ENCODE results near the gene TPM1. TPM values are rescaled to one million over a fixed set of nuclear protein-coding genes. Genes with fewer than 3 reads are reported as not detected.
A peak's percentile ranks its signal among the peaks of the same experiment; 100 is the strongest.

TPM1 gene
- total and polyA plus RNA-seq, 2 of the 4 experiments (the other 2 are of a cell fraction) = 661 to 1,623 TPM

- H3K9me1 ChIP-seq (ENCODE audit: insufficient read depth, low read length) = no peaks in the 10 kb centered on the region; the same call in 1 of the 2 replicates
- H2BK120ac ChIP-seq (ENCODE audit: low read depth, low read length) = peak overlapping the region; percentile 82
- peak overlapping the region; percentile 81; the same call in 1 of the 2 replicates for H3K27ac ChIP-seq (ENCODE audit: insufficient read depth, low read length)
- peak overlapping the region; percentile 1; the same call in 1 of the 2 replicates for H2BK20ac ChIP-seq (ENCODE audit: low read depth, low read length)
- ATAC-seq (ENCODE audit: low read depth) = no peak
- peak overlapping the region; percentile 79 for H4K91ac ChIP-seq (ENCODE audit: insufficient read depth, low read depth, low read length)
- no peak overlapping the region for H2AFZ ChIP-seq (replicated peaks; ENCODE audit: low read length, poor library complexity)
- no peaks in the 10 kb centered on the region for H3K9me3 ChIP-seq (ENCODE audit: control insufficient read depth, insufficient read depth, low read length)
- no peak for TF ChIP-seq POLR2A (IDR thresholded peaks at IDR 0.05; ENCODE audit: low read depth, low read length)
- TF ChIP-seq CEBPB (IDR thresholded peaks at IDR 0.05; ENCODE audit: low read depth, low read length) = no peak
- TF ChIP-seq MAFK (IDR thresholded peaks at IDR 0.05; ENCODE audit: low read depth, low read length) = no peak
- TF ChIP-seq CHD1 (IDR thresholded peaks at IDR 0.05; ENCODE audit: low read depth, low read length) = no peak
- TF ChIP-seq USF2 (IDR thresholded peaks at IDR 0.05; ENCODE audit: low read depth, low read length) = no peak
- TF ChIP-seq FOS (IDR thresholded peaks at IDR 0.05; ENCODE audit: low read depth, low read length) = no peak
- no peak for TF ChIP-seq SMC3 (IDR thresholded peaks at IDR 0.05; ENCODE audit: low read depth, low read length)
- no peak for TF ChIP-seq NFE2L2 (IDR thresholded peaks at IDR 0.05; ENCODE audit: low read depth, low read length)
- TF ChIP-seq, protein P1, sequence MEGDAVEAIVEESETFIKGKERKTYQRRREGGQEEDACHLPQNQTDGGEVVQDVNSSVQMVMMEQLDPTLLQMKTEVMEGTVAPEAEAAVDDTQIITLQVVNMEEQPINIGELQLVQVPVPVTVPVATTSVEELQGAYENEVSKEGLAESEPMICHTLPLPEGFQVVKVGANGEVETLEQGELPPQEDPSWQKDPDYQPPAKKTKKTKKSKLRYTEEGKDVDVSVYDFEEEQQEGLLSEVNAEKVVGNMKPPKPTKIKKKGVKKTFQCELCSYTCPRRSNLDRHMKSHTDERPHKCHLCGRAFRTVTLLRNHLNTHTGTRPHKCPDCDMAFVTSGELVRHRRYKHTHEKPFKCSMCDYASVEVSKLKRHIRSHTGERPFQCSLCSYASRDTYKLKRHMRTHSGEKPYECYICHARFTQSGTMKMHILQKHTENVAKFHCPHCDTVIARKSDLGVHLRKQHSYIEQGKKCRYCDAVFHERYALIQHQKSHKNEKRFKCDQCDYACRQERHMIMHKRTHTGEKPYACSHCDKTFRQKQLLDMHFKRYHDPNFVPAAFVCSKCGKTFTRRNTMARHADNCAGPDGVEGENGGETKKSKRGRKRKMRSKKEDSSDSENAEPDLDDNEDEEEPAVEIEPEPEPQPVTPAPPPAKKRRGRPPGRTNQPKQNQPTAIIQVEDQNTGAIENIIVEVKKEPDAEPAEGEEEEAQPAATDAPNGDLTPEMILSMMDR (conservative IDR thresholded peaks at IDR 0.05; ENCODE audit: low read depth, low read length) = no peak
- no peak for TF ChIP-seq MXI1 (IDR thresholded peaks at IDR 0.05; ENCODE audit: borderline replicate concordance, low read depth, low read length)
- no peak for TF ChIP-seq RCOR1 (IDR thresholded peaks at IDR 0.05; ENCODE audit: insufficient replicate concordance, low read length)
- no peak for TF ChIP-seq RAD21 (IDR thresholded peaks at IDR 0.05; ENCODE audit: low read length)
- TF ChIP-seq BHLHE40 (IDR thresholded peaks at IDR 0.05; ENCODE audit: low read depth, low read length) = no peak
- TF ChIP-seq RFX5 (IDR thresholded peaks at IDR 0.05; ENCODE audit: low read depth, low read length) = no peak
- peak overlapping the region; percentile 85 for H3K4me2 ChIP-seq (ENCODE audit: low read depth, low read length)
- no peaks in the 10 kb centered on the region for H3K27me3 ChIP-seq (ENCODE audit: control insufficient read depth, insufficient read depth, low read length)
- H4K8ac ChIP-seq (ENCODE audit: low read depth in 2 of 2, low read length in 2 of 2) = peak overlapping the region; percentile 17 to 84; a peak in 3 of 4 replicates
- peak overlapping the region; percentile 37 for H4K5ac ChIP-seq (ENCODE audit: low read depth, low read length)
- peak overlapping the region; percentile 96 for H3K9ac ChIP-seq (ENCODE audit: low read depth, low read length)
- H2BK5ac ChIP-seq (ENCODE audit: low read depth, low read length, poor library complexity, severe bottlenecking) = peak overlapping the region; percentile 82
- dilution Hi-C loops (cut with HindIII; ENCODE audit: low sequenced_read_pairs, unreplicated experiment) = no loop called here
- peaks cover 71% of the 10 kb centered on the region for H4K20me1 ChIP-seq (ENCODE audit: insufficient read depth, low read length)
- peak overlapping the region; percentile 95 for H3K14ac ChIP-seq (replicated peaks; ENCODE audit: low read depth, low read length)
- H3K23ac ChIP-seq (ENCODE audit: low read depth, low read length) = peak overlapping the region; percentile 83
- peak overlapping the region; percentile 45; the same call in 1 of the 2 replicates for H2AK5ac ChIP-seq (ENCODE audit: low read depth, low read length)
- peak overlapping the region; percentile 84 for H3K4me3 ChIP-seq (ENCODE audit: insufficient read depth, low read depth, low read length)
- H3K18ac ChIP-seq (ENCODE audit: low read depth, low read length) = peak overlapping the region; percentile 85
- CTCF ChIA-PET = interaction anchor here (1.0 to 1.1 kb wide), 3 partner anchors 112 to 263 kb away, joined by 3 to 4 read pairs (median 3); no protein-coding TSS in a partner anchor
- 0% methylated on average over 1 of the region's 3 CpGs; no CpG with 5 or more reads in 1 of the 2 experiments for WGBS, 2 experiments (ENCODE audit: extremely low coverage in 2 of 2, insufficient read length in 1 of 2)
- peak overlapping the region; percentile 95 for H3K4ac ChIP-seq (ENCODE audit: low read depth, low read length)
- in situ Hi-C loops (cut with MboI; ENCODE audit: low sequenced_read_pairs) = loop anchor here (5.0 to 10.0 kb wide), 2 partner anchors 151 to 263 kb away; no protein-coding TSS in a partner anchor
- intact Hi-C loops (cut with micrococcal nuclease) = loop anchor here (5.0 kb wide), 1 partner anchor 653 kb away; the partner anchor contains the start of gene TLN2
- POLR2A ChIA-PET (ENCODE audit: unreplicated experiment) = interaction anchor here (0.5 to 1.6 kb wide), 10 partner anchors 8 to 195 kb away, joined by 3 to 10 read pairs (median 4); no protein-coding TSS in a partner anchor
- peak overlapping the region; percentile 67 for H2AK9ac ChIP-seq (replicated peaks; ENCODE audit: low read depth, low read length, poor library complexity)
- peak overlapping the region; percentile 93 for H3K56ac ChIP-seq (ENCODE audit: extremely low read depth, insufficient read depth, low read length)
- peaks cover 4 to 40% of the 10 kb centered on the region in 2 experiments; a peak in 3 of 4 replicates for H3K79me1 ChIP-seq (ENCODE audit: low read depth in 1 of 2, low read length in 2 of 2)
- H2BK15ac ChIP-seq (ENCODE audit: low read depth, low read length) = 0 out of 3 replicates have a peak overlapping the region, but pooled peaks have one; percentile 57
- peaks cover 38% of the 10 kb centered on the region for H3K36me3 ChIP-seq (ENCODE audit: control insufficient read depth, insufficient read depth, low read length)
- no TSS peak for BruUV-seq (replicated peaks)
- DNase-seq = no peak
- peaks cover 19% of the 10 kb centered on the region for H3K4me1 ChIP-seq (ENCODE audit: control insufficient read depth, insufficient read depth, low read length)
Observed at GRCh38 chr15:63045465-63045840, 2.9 kb downstream of the TPM1 start.
